ENCODE measurements around the gene PMEPA1.

PMEPA1 gene

DNA sequence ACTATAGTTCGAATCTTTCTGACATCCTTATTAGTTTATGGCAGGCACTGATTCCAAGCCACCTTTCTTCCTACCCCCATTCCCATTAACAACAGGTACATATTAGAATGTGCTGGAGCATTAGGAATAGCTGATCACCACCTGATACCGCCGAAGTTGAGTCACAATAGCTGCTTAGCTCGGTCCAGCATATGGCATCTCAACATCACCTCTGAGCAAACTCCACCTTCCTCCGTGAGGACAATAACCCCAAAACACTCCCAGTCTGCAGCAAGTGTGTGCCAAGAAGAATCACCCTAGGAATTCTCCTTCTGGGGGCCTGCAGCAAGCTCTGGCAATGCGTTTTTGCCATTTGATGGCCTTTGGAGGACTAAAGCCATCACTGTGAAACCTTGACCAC is 8.7 kb downstream of the PMEPA1 start:
- TF ChIP-seq, protein P1, sequence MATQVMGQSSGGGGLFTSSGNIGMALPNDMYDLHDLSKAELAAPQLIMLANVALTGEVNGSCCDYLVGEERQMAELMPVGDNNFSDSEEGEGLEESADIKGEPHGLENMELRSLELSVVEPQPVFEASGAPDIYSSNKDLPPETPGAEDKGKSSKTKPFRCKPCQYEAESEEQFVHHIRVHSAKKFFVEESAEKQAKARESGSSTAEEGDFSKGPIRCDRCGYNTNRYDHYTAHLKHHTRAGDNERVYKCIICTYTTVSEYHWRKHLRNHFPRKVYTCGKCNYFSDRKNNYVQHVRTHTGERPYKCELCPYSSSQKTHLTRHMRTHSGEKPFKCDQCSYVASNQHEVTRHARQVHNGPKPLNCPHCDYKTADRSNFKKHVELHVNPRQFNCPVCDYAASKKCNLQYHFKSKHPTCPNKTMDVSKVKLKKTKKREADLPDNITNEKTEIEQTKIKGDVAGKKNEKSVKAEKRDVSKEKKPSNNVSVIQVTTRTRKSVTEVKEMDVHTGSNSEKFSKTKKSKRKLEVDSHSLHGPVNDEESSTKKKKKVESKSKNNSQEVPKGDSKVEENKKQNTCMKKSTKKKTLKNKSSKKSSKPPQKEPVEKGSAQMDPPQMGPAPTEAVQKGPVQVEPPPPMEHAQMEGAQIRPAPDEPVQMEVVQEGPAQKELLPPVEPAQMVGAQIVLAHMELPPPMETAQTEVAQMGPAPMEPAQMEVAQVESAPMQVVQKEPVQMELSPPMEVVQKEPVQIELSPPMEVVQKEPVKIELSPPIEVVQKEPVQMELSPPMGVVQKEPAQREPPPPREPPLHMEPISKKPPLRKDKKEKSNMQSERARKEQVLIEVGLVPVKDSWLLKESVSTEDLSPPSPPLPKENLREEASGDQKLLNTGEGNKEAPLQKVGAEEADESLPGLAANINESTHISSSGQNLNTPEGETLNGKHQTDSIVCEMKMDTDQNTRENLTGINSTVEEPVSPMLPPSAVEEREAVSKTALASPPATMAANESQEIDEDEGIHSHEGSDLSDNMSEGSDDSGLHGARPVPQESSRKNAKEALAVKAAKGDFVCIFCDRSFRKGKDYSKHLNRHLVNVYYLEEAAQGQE (IDR thresholded peaks at IDR 0.05; ENCODE audit: insufficient read depth in 1 of 2, low read depth in 2 of 2, low read length in 2 of 2) = no peak
- TF ChIP-seq FOXP2 (optimal IDR thresholded peaks at IDR 0.05; ENCODE audit: borderline replicate concordance, extremely low read depth, extremely low read length, insufficient read depth) (no peak), SIN3A (IDR thresholded peaks at IDR 0.05; ENCODE audit: borderline replicate concordance, insufficient read depth, low read length) (no peak), POLR2AphosphoS5 (IDR thresholded peaks at IDR 0.05; ENCODE audit: low read depth, low read length) (no peak), TAF1 (IDR thresholded peaks at IDR 0.05; ENCODE audit: borderline replicate concordance, insufficient read depth, low read length) (no peak)

DNA sequence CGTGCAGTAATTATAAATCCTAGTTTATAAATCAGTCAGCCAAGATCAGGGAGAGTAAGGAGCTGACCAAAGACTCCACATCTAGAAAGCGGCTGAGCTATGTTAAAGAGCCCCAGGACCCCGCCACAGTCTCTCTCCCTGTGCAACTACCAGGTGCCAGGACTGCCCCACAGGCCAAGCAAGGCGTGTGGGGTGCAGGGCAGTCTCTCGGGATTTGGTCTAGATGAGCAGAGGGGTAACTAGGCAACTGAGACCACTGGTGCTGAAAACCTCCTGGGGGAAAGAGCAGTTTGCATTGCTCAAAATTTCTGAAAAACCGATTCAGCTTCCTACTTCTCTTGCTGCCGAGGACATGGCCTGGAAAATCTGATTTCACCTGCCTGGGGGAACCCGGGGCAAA is 10.4 kb downstream of the PMEPA1 start:
- TF ChIP-seq, protein P1 (IDR thresholded peaks at IDR 0.05; ENCODE audit: insufficient read depth in 1 of 2, low read depth in 2 of 2, low read length in 2 of 2) = no peak
- no peak for TF ChIP-seq POLR2AphosphoS5 (IDR thresholded peaks at IDR 0.05; ENCODE audit: low read depth, low read length)
- TF ChIP-seq TAF1 (IDR thresholded peaks at IDR 0.05; ENCODE audit: borderline replicate concordance, insufficient read depth, low read length) = no peak
- no peak for TF ChIP-seq FOXP2 (optimal IDR thresholded peaks at IDR 0.05; ENCODE audit: borderline replicate concordance, extremely low read depth, extremely low read length, insufficient read depth)
- TF ChIP-seq SIN3A (IDR thresholded peaks at IDR 0.05; ENCODE audit: borderline replicate concordance, insufficient read depth, low read length) = no peak

DNA sequence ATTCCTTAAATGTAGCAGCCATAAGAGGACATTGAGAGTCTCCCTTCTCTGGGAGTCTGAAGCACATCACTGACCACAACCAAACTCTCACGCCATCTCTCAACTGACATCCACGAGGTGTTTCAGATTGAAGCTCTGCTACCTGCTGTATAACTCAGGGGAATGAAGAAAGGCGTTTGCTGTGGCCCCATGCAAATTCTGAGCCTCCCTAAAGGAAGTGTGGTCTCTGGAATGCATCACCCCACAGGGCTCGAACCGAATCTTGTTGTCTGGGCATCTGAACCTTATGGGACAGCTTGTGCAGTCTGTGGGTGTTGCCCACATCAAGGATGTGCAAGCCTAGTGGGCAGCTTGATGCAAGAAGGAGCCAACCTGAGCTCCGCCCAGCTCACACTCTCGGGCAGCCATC is 10.9 kb downstream of the PMEPA1 start:
- TF ChIP-seq SIN3A (IDR thresholded peaks at IDR 0.05; ENCODE audit: borderline replicate concordance, insufficient read depth, low read length) (no peak), TAF1 (IDR thresholded peaks at IDR 0.05; ENCODE audit: borderline replicate concordance, insufficient read depth, low read length) (no peak), POLR2AphosphoS5 (IDR thresholded peaks at IDR 0.05; ENCODE audit: low read depth, low read length) (no peak), FOXP2 (optimal IDR thresholded peaks at IDR 0.05; ENCODE audit: borderline replicate concordance, extremely low read depth, extremely low read length, insufficient read depth) (no peak)
- TF ChIP-seq, protein P1 (IDR thresholded peaks at IDR 0.05; ENCODE audit: insufficient read depth in 1 of 2, low read depth in 2 of 2, low read length in 2 of 2) = no peak

DNA sequence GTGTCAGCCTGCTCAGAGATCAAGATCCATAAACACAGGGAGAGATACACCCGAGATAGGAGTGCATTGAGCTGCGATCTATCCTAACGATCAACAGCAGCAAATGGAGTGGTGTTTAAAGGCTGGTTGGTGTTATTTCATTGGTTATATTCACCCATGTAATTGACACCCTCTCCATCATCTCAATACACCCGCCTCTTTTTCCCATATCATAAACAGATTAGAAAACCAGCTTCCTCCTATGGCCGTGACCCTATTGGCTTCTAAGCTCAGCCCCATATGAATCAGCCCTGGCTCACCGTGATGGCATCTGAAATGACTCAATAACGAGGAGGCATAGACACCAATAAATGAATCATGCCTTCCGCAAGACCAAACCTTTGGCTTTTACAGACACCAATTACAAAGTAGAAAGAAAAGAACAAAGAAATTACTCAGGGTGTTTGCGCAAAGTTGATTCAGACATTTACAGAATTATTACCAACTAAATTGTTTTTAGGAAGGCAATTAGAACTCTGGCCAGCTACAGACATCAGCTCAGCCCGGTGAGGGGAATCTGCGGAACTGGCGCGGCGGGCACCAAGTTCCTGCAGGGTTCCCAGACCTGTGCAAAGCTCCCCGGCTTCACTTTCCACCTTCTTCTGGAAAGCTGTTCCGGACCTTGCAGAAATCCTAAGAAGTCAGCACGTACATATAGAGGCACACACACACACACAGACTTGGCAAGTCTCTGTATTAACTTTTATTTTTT is 11.5 kb downstream of the PMEPA1 start:
- TF ChIP-seq TAF1 (IDR thresholded peaks at IDR 0.05; ENCODE audit: borderline replicate concordance, insufficient read depth, low read length) = no peak
- TF ChIP-seq SIN3A (IDR thresholded peaks at IDR 0.05; ENCODE audit: borderline replicate concordance, insufficient read depth, low read length) = no peak
- TF ChIP-seq, protein P1 (IDR thresholded peaks at IDR 0.05; ENCODE audit: insufficient read depth in 1 of 2, low read depth in 2 of 2, low read length in 2 of 2) = no peak
- TF ChIP-seq POLR2AphosphoS5 (IDR thresholded peaks at IDR 0.05; ENCODE audit: low read depth, low read length) = no peak
- TF ChIP-seq FOXP2 (optimal IDR thresholded peaks at IDR 0.05; ENCODE audit: borderline replicate concordance, extremely low read depth, extremely low read length, insufficient read depth) = no peak

Data from PFSK-1 (cell line).